ENCODE measurements around the gene TAPT1. TPM values are rescaled to one million over a fixed set of nuclear protein-coding genes. Genes with fewer than 3 reads are reported as not detected.

The TAPT1 gene
- total and polyA plus RNA-seq, 2 donors (not counting 3 experiments of a cell fraction or from before 2014, with no cell fraction given): 6.9 to 17.5 TPM

DNA sequence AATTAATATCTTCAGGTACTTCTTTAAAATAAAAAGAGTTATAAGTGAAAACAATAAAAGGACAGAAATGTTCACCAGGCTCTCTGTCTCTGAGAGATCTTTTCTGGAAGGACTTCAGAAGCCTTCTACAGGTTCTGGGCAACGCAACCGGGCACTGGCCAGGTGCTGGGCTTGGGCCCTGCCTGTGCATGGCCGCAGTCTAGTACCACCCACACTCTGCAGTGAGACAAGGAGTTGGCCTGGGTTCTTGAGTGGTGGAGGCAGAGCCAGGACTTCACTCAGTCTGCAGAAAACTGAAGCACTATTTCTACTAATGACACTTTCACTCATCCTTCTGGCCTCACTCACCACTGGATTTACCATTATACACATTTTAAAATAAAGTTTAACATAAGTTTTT, 21.8 kb downstream of the TAPT1 start:
- no peak overlapping the region for H2AFZ ChIP-seq (ENCODE audit: low read depth, low read length)
- BruUV-seq (replicated peaks): no TSS peak
- ChIA-PET POLR2A (no interaction called here), CTCF (no interaction called here)
- no peak overlapping the region for H3K4me3 ChIP-seq (replicated peaks in 1 of 3; ENCODE audit: insufficient read depth in 1 of 3, low read depth in 1 of 3, low read length in 3 of 3)
- intact Hi-C loops (cut with micrococcal nuclease): no loop called here
- DNase-seq (ENCODE audit: low read depth, low spot score) (no peak), FAIRE-seq (no peak)
- TF ChIP-seq MYC (IDR thresholded peaks at IDR 0.05; ENCODE audit: low read depth, low read length) (no peak), POLR2AphosphoS5 (IDR thresholded peaks at IDR 0.05; ENCODE audit: insufficient read depth, low read depth, low read length) (no peak)
- no peaks in the 10 kb centered on the region for H3K79me2 ChIP-seq (ENCODE audit: control insufficient read depth, insufficient read depth, low read length)
- no peaks in the 10 kb centered on the region for H3K36me3 ChIP-seq (ENCODE audit: control insufficient read depth in 2 of 2, extremely low read depth in 1 of 2, insufficient read depth in 2 of 2, low read length in 2 of 2)
- H3K4me1 ChIP-seq (ENCODE audit: control insufficient read depth, extremely low read depth, insufficient read depth, low read length): no peaks in the 10 kb centered on the region
- no peak overlapping the region for H3K27ac ChIP-seq (ENCODE audit: insufficient read depth, low read depth, low read length)
- H3K4me2 ChIP-seq (ENCODE audit: insufficient read depth, low read length): no peak overlapping the region
- H3K9me3 ChIP-seq (replicated peaks; ENCODE audit: control insufficient read depth, insufficient read depth, low read length): no peaks in the 10 kb centered on the region
- H3K9ac ChIP-seq (replicated peaks; ENCODE audit: extremely low read depth, insufficient read depth, low read length): no peak overlapping the region
- no peaks in the 10 kb centered on the region for H4K20me1 ChIP-seq (replicated peaks; ENCODE audit: control insufficient read depth, extremely low read depth, insufficient read depth, low read length)
- dilution Hi-C loops (cut with MboI; ENCODE audit: extremely low pct_ligation_motif_present, low sequenced_read_pairs): no loop called here
- H3K27me3 ChIP-seq (ENCODE audit: control insufficient read depth in 2 of 2, insufficient read depth in 2 of 2, low read length in 2 of 2): no peaks in the 10 kb centered on the region
- H3K9me1 ChIP-seq (replicated peaks; ENCODE audit: control insufficient read depth, extremely low read depth, insufficient read depth, low read length): no peaks in the 10 kb centered on the region

DNA sequence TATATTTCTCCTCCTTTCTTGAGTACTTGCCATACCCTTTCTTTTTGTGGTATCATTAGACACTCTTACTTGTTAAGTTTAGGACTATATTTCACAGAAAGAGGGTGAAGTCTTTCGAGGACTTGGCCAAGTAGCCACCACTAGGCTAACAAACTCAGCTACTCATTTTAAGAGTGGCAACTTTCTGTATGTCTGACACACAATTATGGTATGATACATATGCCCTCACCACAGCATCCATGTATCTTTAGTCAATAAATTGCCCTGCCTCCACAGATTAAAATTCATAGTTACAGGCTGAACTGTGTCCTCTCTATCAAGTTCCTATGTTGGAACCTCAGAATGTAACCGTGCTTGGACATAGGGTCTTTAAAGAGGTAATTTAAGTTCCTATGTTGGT, 23.2 kb downstream of the TAPT1 start:
- Histone ChIP-seq H3K79me2 (ENCODE audit: control insufficient read depth, insufficient read depth, low read length) (no peaks in the 10 kb centered on the region), H3K9me3 (replicated peaks; ENCODE audit: control insufficient read depth, insufficient read depth, low read length) (no peaks in the 10 kb centered on the region), H3K36me3 (ENCODE audit: control insufficient read depth in 2 of 2, extremely low read depth in 1 of 2, insufficient read depth in 2 of 2, low read length in 2 of 2) (no peaks in the 10 kb centered on the region), H3K4me2 (ENCODE audit: insufficient read depth, low read length) (no peak overlapping the region), H4K20me1 (replicated peaks; ENCODE audit: control insufficient read depth, extremely low read depth, insufficient read depth, low read length) (no peaks in the 10 kb centered on the region), H3K27ac (ENCODE audit: insufficient read depth, low read depth, low read length) (no peak overlapping the region), H3K9me1 (replicated peaks; ENCODE audit: control insufficient read depth, extremely low read depth, insufficient read depth, low read length) (no peaks in the 10 kb centered on the region), H3K27me3 (ENCODE audit: control insufficient read depth in 2 of 2, insufficient read depth in 2 of 2, low read length in 2 of 2) (no peaks in the 10 kb centered on the region), H2AFZ (ENCODE audit: low read depth, low read length) (no peak overlapping the region), H3K9ac (replicated peaks; ENCODE audit: extremely low read depth, insufficient read depth, low read length) (no peak overlapping the region), H3K4me3 (replicated peaks in 1 of 3; ENCODE audit: insufficient read depth in 1 of 3, low read depth in 1 of 3, low read length in 3 of 3) (no peak overlapping the region), H3K4me1 (ENCODE audit: control insufficient read depth, extremely low read depth, insufficient read depth, low read length) (peaks cover 9% of the 10 kb centered on the region)
- TF ChIP-seq, protein P1, sequence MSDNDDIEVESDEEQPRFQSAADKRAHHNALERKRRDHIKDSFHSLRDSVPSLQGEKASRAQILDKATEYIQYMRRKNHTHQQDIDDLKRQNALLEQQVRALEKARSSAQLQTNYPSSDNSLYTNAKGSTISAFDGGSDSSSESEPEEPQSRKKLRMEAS (IDR thresholded peaks at IDR 0.05; ENCODE audit: insufficient read depth, insufficient read length): no peak
- TF ChIP-seq JUN (IDR thresholded peaks at IDR 0.05; ENCODE audit: borderline replicate concordance, insufficient read depth, insufficient read length, low read depth): no peak
- TF ChIP-seq POLR2A (IDR thresholded peaks at IDR 0.05; ENCODE audit: low read depth, low read length): no peak
- TF ChIP-seq FOS (IDR thresholded peaks at IDR 0.05; ENCODE audit: borderline replicate concordance, insufficient read depth, low read length): no peak
- TF ChIP-seq POLR2AphosphoS5 (IDR thresholded peaks at IDR 0.05; ENCODE audit: insufficient read depth, low read depth, low read length): no peak
- TF ChIP-seq GATA2 (IDR thresholded peaks at IDR 0.05; ENCODE audit: insufficient read depth, insufficient read length, low read depth, low read length): no peak
- TF ChIP-seq, protein P2, sequence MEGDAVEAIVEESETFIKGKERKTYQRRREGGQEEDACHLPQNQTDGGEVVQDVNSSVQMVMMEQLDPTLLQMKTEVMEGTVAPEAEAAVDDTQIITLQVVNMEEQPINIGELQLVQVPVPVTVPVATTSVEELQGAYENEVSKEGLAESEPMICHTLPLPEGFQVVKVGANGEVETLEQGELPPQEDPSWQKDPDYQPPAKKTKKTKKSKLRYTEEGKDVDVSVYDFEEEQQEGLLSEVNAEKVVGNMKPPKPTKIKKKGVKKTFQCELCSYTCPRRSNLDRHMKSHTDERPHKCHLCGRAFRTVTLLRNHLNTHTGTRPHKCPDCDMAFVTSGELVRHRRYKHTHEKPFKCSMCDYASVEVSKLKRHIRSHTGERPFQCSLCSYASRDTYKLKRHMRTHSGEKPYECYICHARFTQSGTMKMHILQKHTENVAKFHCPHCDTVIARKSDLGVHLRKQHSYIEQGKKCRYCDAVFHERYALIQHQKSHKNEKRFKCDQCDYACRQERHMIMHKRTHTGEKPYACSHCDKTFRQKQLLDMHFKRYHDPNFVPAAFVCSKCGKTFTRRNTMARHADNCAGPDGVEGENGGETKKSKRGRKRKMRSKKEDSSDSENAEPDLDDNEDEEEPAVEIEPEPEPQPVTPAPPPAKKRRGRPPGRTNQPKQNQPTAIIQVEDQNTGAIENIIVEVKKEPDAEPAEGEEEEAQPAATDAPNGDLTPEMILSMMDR (IDR thresholded peaks at IDR 0.05; ENCODE audit: extremely low read depth in 1 of 2, insufficient read depth in 1 of 2, low read depth in 1 of 2, low read length in 2 of 2): no peak
- no peak for TF ChIP-seq EZH2 (IDR thresholded peaks at IDR 0.05; ENCODE audit: borderline replicate concordance, low read depth, low read length, severe bottlenecking)
- no peak for TF ChIP-seq MYC (IDR thresholded peaks at IDR 0.05; ENCODE audit: low read depth, low read length)
- no peak for FAIRE-seq
- intact Hi-C loops (cut with micrococcal nuclease) (no loop called here), dilution Hi-C loops (cut with MboI; ENCODE audit: extremely low pct_ligation_motif_present, low sequenced_read_pairs) (no loop called here)
- DNase-seq (ENCODE audit: low read depth, low spot score): no peak
- POLR2A ChIA-PET: no interaction called here
- CTCF ChIA-PET: interaction anchor here (1.7 kb wide), 1 partner anchor 40 kb away, joined by 5 read pairs; no protein-coding TSS in a partner anchor
- BruUV-seq (replicated peaks): no TSS peak
